ENCODE measurements around the gene HOXC4. TPM values are rescaled to one million over a fixed set of nuclear protein-coding genes. Genes with fewer than 3 reads are reported as not detected.

The HOXC4 gene
- 14.0 TPM for polyA plus RNA-seq
- long read RNA-seq, donor 1: 0 reads
- long read RNA-seq, donor 2: 0 reads
- long read RNA-seq, donor 3: 0 reads
- long read RNA-seq, donor 4, partial matches to known transcripts: 0 of 1 reads
- long read RNA-seq, donor 4, other reads (novel, unspliced or antisense): 0 of 1 reads
- long read RNA-seq, donor 5, partial matches to known transcripts: 0 of 3 reads
- long read RNA-seq, donor 5, other reads (novel, unspliced or antisense): 0 of 3 reads
- long read RNA-seq, donor 6, transcript HOXC4-202 (2 exons, 1,666 nt): major isoform, 9 of 9 reads
- long read RNA-seq, donor 6, partial matches to known transcripts: 0 of 9 reads
- long read RNA-seq, donor 6, other reads (novel, unspliced or antisense): 0 of 9 reads
- long read RNA-seq, donor 7, partial matches to known transcripts: 0 of 2 reads
- long read RNA-seq, donor 7, other reads (novel, unspliced or antisense): 0 of 2 reads
- long read RNA-seq, donor 8, transcript HOXC4-202 (2 exons, 1,666 nt): major isoform, 7 of 8 reads
- long read RNA-seq, donor 8, partial matches to known transcripts: 0 of 8 reads
- long read RNA-seq, donor 8, other reads (novel, unspliced or antisense): 0 of 8 reads
- long read RNA-seq, donor 9, transcript HOXC4-202 (2 exons, 1,666 nt): major isoform, 7 of 8 reads
- long read RNA-seq, donor 9, partial matches to known transcripts: 0 of 8 reads
- long read RNA-seq, donor 9, other reads (novel, unspliced or antisense): 0 of 8 reads
- long read RNA-seq, donor 10, partial matches to known transcripts: 0 of 3 reads
- long read RNA-seq, donor 10, other reads (novel, unspliced or antisense): 0 of 3 reads
- long read RNA-seq, donor 11, transcript HOXC4-202 (2 exons, 1,666 nt): major isoform, 5 of 5 reads
- long read RNA-seq, donor 11, partial matches to known transcripts: 0 of 5 reads
- long read RNA-seq, donor 11, other reads (novel, unspliced or antisense): 0 of 5 reads

GRCh38 chr12:54053751-54054741 lies at the start of gene HOXC4:
TSS of gene HOXC4 (plus strand) at chr12:54053835. CDS start at chr12:54053923, 88 bp downstream.
- Histone ChIP-seq H3K27me3 (ENCODE audit: control insufficient read depth, insufficient read depth, low read length) (peaks cover 44% of the 10 kb centered on the region), H3K4me1 (ENCODE audit: control insufficient read depth, insufficient read depth, low read length) (peaks cover 28% of the 10 kb centered on the region), H3K36me3 (ENCODE audit: control insufficient read depth, insufficient read depth, low read length) (no peaks in the 10 kb centered on the region), H3K4me3 (ENCODE audit: low read length) (peak within 1 kb of the TSS; percentile 54), H3K27ac (ENCODE audit: low read length) (peak within 1 kb of the TSS; percentile 69), H3K9me3 (ENCODE audit: control insufficient read depth, low read depth, low read length) (no peaks in the 10 kb centered on the region)
- WGBS (ENCODE audit: insufficient coverage, low lambda C conversion rate): 19% methylated on average over 8 of the region's 52 CpGs
- DNase-seq: peak in 1 of 2 donors; percentile 67

DNA sequence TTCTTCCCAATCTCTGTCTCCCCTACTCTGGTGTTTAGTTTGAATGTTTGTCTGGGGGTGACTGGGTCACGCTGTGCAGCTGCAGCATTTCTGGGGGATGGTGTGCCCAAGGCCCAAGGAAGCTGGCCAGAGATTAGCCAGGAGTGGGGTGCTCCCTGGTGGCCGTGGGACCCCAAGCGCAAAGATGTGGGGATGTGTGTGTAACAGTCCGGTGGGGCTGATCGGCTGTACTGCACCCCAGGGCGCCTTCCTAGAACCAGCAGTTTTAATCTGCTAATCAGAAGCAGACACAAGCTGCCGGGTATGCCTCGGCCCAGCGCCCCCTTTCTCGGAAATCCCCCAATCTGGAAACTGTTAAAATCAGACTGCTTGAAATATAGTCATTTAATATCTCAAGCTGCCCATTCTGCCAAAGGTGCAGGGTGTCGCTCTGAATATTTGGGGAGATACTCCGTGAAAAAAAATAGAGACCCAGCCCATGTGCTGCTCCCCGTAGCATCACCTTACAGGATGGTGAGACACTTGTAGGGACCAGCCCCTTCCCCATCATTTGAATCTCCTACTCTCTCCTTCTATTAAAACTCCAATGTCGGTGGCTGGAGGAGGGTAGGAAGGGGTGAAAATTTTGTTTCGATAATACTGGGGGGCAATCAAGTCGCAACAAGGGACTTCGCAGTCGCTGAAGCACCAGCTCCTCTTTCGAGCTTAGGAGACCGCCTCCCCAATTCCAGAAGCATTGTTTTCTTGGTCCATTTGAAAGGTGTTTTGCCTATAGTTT lies 49.4 kb upstream of the HOXC4 start:
- H3K9me3 ChIP-seq (ENCODE audit: control insufficient read depth, low read depth, low read length): peaks cover 12% of the 10 kb centered on the region
- no peak overlapping the region for H3K4me3 ChIP-seq (ENCODE audit: low read length)
- H3K4me1 ChIP-seq (ENCODE audit: control insufficient read depth, insufficient read depth, low read length): peaks cover 38% of the 10 kb centered on the region
- 91% methylated on average over 6 of the region's 20 CpGs for WGBS (ENCODE audit: insufficient coverage, low lambda C conversion rate)
- H3K36me3 ChIP-seq (ENCODE audit: control insufficient read depth, insufficient read depth, low read length): no peaks in the 10 kb centered on the region
- DNase-seq: no peak
- H3K27me3 ChIP-seq (ENCODE audit: control insufficient read depth, insufficient read depth, low read length): peaks cover 95% of the 10 kb centered on the region
- H3K27ac ChIP-seq (ENCODE audit: low read length): no peak overlapping the region

DNA sequence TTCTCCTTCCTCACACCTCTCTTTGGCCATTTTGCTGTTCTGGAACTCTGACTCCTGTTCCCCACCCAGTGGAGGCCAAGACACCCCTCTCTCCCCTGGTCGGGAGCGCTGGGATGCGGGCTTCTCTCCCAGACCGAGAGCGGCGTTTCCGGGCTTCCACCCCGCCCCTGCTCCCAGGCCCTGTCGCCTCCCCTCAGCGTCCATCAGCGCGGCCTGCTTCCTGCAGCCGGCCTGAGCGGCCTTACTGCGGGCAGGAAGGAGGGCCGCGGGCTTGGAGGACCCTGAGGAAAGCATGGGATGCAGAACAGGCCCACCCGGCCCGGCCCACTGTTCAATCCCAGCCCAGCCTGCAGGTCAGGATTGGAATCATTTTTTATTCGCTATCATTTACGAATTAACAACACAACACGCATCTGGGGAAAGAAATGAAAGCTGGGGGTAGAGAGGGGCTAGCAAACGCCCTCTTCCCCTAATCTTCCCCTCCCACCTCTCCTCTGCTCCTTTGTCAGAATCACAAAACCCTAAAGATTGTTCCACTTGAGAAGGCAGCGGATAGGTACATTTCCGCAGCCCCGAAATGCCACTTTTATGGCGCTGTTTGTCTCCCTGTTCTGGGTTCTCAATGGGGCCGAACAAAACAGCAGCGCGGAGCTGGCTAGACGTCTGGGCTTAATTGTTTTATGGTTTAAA lies 48.6 kb upstream of the HOXC4 start:
- Histone ChIP-seq H3K9me3 (ENCODE audit: control insufficient read depth, low read depth, low read length) (peaks cover 11% of the 10 kb centered on the region), H3K4me3 (ENCODE audit: low read length) (peak overlapping the region; percentile 12), H3K4me1 (ENCODE audit: control insufficient read depth, insufficient read depth, low read length) (peaks cover 42% of the 10 kb centered on the region), H3K27ac (ENCODE audit: low read length) (no peak overlapping the region), H3K27me3 (ENCODE audit: control insufficient read depth, insufficient read depth, low read length) (peaks cover 95% of the 10 kb centered on the region), H3K36me3 (ENCODE audit: control insufficient read depth, insufficient read depth, low read length) (no peaks in the 10 kb centered on the region)
- no peak for DNase-seq
- no CpG with 5 or more reads among the region's 31 CpGs for WGBS (ENCODE audit: insufficient coverage, low lambda C conversion rate)

DNA sequence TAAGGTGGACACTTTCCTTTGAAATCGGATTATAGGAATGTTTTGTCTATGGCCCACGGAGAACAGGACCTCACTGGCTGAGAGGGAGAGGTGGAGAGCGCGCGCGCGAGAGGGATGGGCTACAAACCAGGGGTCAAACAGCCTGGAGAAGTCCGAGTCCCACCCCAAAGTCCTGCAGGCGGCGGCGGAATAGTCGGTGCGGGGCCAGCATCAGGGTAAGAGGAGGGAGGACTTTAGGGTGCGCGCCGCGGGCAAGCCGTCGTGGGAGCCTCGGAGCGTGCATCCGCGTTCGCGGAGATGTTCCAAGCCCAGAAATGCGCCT lies 48.1 kb upstream of the HOXC4 start:
- peaks cover 46% of the 10 kb centered on the region for H3K4me1 ChIP-seq (ENCODE audit: control insufficient read depth, insufficient read depth, low read length)
- H3K36me3 ChIP-seq (ENCODE audit: control insufficient read depth, insufficient read depth, low read length): no peaks in the 10 kb centered on the region
- no peak overlapping the region for H3K27ac ChIP-seq (ENCODE audit: low read length)
- WGBS (ENCODE audit: insufficient coverage, low lambda C conversion rate): no CpG with 5 or more reads among the region's 26 CpGs
- H3K4me3 ChIP-seq (ENCODE audit: low read length): peak overlapping the region; percentile 12
- no peak for DNase-seq
- H3K9me3 ChIP-seq (ENCODE audit: control insufficient read depth, low read depth, low read length): peaks cover 11% of the 10 kb centered on the region
- peaks cover 95% of the 10 kb centered on the region for H3K27me3 ChIP-seq (ENCODE audit: control insufficient read depth, insufficient read depth, low read length)

DNA sequence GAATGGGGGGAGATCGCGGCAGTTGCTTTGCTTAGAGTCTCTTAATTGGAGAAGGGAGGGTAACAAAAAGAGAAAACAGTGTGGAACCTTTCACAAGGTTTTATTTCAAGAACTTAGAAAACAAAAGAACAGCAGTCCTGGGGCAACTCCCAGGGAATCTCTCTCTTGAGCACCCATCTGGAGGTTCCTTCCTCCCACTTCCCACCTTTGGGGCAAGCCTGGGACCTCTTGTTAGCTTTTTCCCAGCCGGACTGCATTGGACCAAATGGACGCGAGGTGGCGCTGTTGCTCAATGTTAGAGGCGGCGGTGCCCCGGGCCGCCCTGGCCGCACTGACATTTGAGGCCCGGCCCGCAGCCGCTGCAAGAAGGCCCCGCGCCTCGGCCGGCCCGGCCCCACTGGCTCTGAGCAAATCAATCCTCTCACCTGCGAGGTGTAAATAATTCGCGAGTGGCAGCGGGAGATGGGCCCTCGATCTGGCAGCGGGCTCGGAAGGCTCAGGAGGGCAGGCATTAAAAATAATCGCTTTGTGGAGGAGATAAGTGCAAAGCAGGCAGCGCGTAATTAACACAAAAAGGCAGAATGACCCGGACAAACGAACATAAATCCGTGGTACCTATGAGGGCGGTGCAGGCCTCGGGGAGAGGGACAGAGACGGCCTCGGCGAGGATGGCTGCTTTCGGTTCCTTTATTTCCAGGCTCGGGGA lies 47.6 kb upstream of the HOXC4 start:
- peaks cover 95% of the 10 kb centered on the region for H3K27me3 ChIP-seq (ENCODE audit: control insufficient read depth, insufficient read depth, low read length)
- peak; percentile 73 to 79 for DNase-seq
- peaks cover 9% of the 10 kb centered on the region for H3K9me3 ChIP-seq (ENCODE audit: control insufficient read depth, low read depth, low read length)
- no peak overlapping the region for H3K27ac ChIP-seq (ENCODE audit: low read length)
- peak overlapping the region; percentile 41 for H3K4me3 ChIP-seq (ENCODE audit: low read length)
- peaks cover 50% of the 10 kb centered on the region for H3K4me1 ChIP-seq (ENCODE audit: control insufficient read depth, insufficient read depth, low read length)
- WGBS (ENCODE audit: insufficient coverage, low lambda C conversion rate): 10% methylated on average over 8 of the region's 39 CpGs
- no peaks in the 10 kb centered on the region for H3K36me3 ChIP-seq (ENCODE audit: control insufficient read depth, insufficient read depth, low read length)

DNA sequence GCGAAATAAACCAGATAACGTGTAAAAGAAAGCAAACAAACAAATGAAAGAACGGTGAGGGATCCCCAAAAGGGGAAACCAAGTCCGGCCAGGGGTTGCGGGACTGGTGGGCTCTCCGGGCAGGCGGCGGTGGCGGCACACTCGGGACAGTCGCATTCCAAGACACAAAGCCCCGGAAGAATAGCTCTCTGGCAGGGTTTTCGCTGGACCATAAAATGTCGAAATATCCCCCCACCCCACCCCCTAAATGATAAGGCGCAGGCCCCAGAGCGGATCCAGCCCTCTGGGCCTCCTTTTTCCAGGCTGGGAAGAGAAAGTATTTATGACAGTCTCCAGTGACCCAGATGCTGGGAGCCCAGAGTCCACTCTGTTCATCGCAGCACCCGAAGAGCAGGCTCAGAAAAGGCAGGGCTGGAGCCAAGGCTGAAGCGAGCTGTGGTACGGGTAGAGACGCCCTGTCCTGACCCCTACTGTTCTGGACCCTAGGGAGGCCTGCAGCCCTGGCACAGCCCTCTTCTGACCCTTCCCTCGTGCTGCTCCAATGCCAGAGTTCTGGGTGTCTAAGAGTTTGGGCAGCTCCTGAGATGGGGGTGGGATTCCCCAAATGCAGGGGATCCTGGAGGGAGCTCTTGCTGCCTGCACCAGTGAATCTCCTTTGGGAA lies 46.9 kb upstream of the HOXC4 start:
- WGBS (ENCODE audit: insufficient coverage, low lambda C conversion rate): no CpG with 5 or more reads among the region's 22 CpGs
- H3K27ac ChIP-seq (ENCODE audit: low read length): no peak overlapping the region
- DNase-seq: peak in 1 of 2 donors; percentile 77

DNA sequence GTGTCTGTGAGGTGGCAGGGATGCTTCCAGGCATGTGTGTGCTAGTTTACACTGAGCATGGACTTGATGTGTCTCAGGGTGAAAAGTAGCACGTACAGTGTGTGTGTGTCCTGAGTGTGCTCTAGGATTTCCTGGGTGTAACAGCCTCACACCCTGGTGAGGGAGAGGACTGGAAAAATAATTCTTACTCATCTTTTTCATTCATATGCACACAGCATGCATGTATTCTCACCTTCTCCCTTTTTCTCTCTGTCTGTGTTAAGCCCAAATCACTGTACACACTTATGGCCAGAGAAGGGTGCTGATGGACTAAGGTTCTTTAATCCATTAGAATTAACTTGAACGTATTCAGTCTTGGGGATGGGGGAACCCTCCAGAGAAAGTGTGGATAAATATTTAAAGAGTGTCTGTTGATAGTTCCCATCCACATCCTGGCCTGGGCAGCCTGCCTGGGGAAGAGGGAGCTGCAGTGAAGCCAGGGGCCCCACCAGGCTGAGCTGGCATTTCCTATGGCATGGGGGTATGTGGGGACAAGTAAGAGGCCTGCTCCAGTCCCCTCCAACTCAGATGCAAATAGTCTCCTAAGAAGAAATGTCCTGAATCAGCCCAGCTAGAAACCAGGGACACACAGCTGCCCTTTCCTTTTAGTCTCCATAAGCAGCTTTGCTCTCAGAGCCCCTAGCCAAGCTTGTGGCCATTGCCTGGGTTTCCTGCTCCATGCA lies 45.9 kb upstream of the HOXC4 start:
- Histone ChIP-seq H3K4me1 (ENCODE audit: control insufficient read depth, insufficient read depth, low read length) (peaks cover 56% of the 10 kb centered on the region), H3K36me3 (ENCODE audit: control insufficient read depth, insufficient read depth, low read length) (no peaks in the 10 kb centered on the region), H3K27me3 (ENCODE audit: control insufficient read depth, insufficient read depth, low read length) (peaks cover 90% of the 10 kb centered on the region), H3K4me3 (ENCODE audit: low read length) (no peak overlapping the region), H3K27ac (ENCODE audit: low read length) (no peak overlapping the region), H3K9me3 (ENCODE audit: control insufficient read depth, low read depth, low read length) (peaks cover 9% of the 10 kb centered on the region)
- no CpG with 5 or more reads among the region's 2 CpGs for WGBS (ENCODE audit: insufficient coverage, low lambda C conversion rate)
- DNase-seq: no peak

More for the DNA sequence above, 46.9 kb upstream of the HOXC4 start:
- H3K4me3 ChIP-seq (ENCODE audit: low read length): peak overlapping the region; percentile 41
- peaks cover 56% of the 10 kb centered on the region for H3K4me1 ChIP-seq (ENCODE audit: control insufficient read depth, insufficient read depth, low read length)
- H3K36me3 ChIP-seq (ENCODE audit: control insufficient read depth, insufficient read depth, low read length): no peaks in the 10 kb centered on the region
- peaks cover 9% of the 10 kb centered on the region for H3K9me3 ChIP-seq (ENCODE audit: control insufficient read depth, low read depth, low read length)
- H3K27me3 ChIP-seq (ENCODE audit: control insufficient read depth, insufficient read depth, low read length): peaks cover 94% of the 10 kb centered on the region

GRCh38 chr12:54008260-54008552 lies 45.4 kb upstream of the HOXC4 start:
- WGBS (ENCODE audit: insufficient coverage, low lambda C conversion rate): no CpG with 5 or more reads among the region's 2 CpGs
- DNase-seq: no peak
- H3K36me3 ChIP-seq (ENCODE audit: control insufficient read depth, insufficient read depth, low read length): no peaks in the 10 kb centered on the region
- H3K9me3 ChIP-seq (ENCODE audit: control insufficient read depth, low read depth, low read length): peaks cover 9% of the 10 kb centered on the region
- H3K27me3 ChIP-seq (ENCODE audit: control insufficient read depth, insufficient read depth, low read length): peaks cover 90% of the 10 kb centered on the region
- H3K4me1 ChIP-seq (ENCODE audit: control insufficient read depth, insufficient read depth, low read length): peaks cover 56% of the 10 kb centered on the region
- no peak overlapping the region for H3K27ac ChIP-seq (ENCODE audit: low read length)
- H3K4me3 ChIP-seq (ENCODE audit: low read length): no peak overlapping the region

Data from large intestine (tissue), 12 donors.